Brain pericyte (primary cell): Measurements from ENCODE around the gene C1orf167.
"Not testable (repeated sequence)": the region's sequence is repeated elsewhere in the genome, so short reads cannot be mapped to it uniquely, and the experiment has no call there.

Experiments used
- DNase-seq: peaks from one replicate; pipeline ENCODE4 v3.0.0-alpha.2; 2012; ENCODE audit warnings: low read depth, low spot score

Gene C1orf167

GRCh38 chr1:11800756-11801433, 38.9 kb downstream of the C1orf167 start:
- no peak for DNase-seq

GRCh38 chr1:11802616-11802972, 40.6 kb downstream of the C1orf167 start:
- no peak for DNase-seq

- DNase-seq, result peak; percentile 96
These were observed 41.2 kb downstream of the C1orf167 start for GRCh38 chr1:11802973-11803885.

GRCh38 chr1:11803924-11804665, 42.1 kb downstream of the C1orf167 start:
- DNase-seq, result not testable (repeated sequence)

- no peak for DNase-seq
These were observed 42.9 kb downstream of the C1orf167 start for GRCh38 chr1:11804666-11805421.

GRCh38 chr1:11805422-11806306, 43.7 kb downstream of the C1orf167 start, which contains the start of the genes CLCN6 and MTHFR:
CLCN6 (plus strand) TSS chr1:11806191; CDS start chr1:11806263, 72 bp downstream.
MTHFR (minus strand) TSS chr1:11805964; CDS start chr1:11803116, 2,848 bp downstream.
- peak; percentile 98 for DNase-seq

GRCh38 chr1:11806307-11806936, 44.4 kb downstream of the C1orf167 start:
- DNase-seq, result no peak

GRCh38 chr1:11807133-11807532, 45.1 kb downstream of the C1orf167 start:
- DNase-seq, result no peak

GRCh38 chr1:11813021-11813420, 51.0 kb downstream of the C1orf167 start:
- no peak for DNase-seq

GRCh38 chr1:11817192-11817591, 55.2 kb downstream of the C1orf167 start:
- no peak for DNase-seq

GRCh38 chr1:11822091-11822490, 60.1 kb downstream of the C1orf167 start:
- no peak for DNase-seq

GRCh38 chr1:11823366-11824137, 61.6 kb downstream of the C1orf167 start:
- no peak for DNase-seq

- no peak for DNase-seq
These were observed 63.1 kb downstream of the C1orf167 start for GRCh38 chr1:11825131-11825530.

GRCh38 chr1:11826946-11827345, 65.0 kb downstream of the C1orf167 start:
- no peak for DNase-seq

- no peak for DNase-seq
These were observed 66.5 kb downstream of the C1orf167 start for GRCh38 chr1:11828511-11828910.

- DNase-seq, result no peak
These were observed 70.1 kb downstream of the C1orf167 start for GRCh38 chr1:11831945-11832725.

GRCh38 chr1:11833497-11833896, 71.5 kb downstream of the C1orf167 start:
- no peak for DNase-seq

- DNase-seq, result no peak
These were observed 71.9 kb downstream of the C1orf167 start for GRCh38 chr1:11833900-11834299.
